Ishikawa (cell line): ENCODE results near the gene RFT1.

ENCODE experiments used
- CEBPB ChIP-seq: IDR thresholded peaks from 2 replicates; pipeline ENCODE4 v1.6.1; 2012
- CREB1 ChIP-seq: IDR thresholded peaks from 2 replicates; pipeline ENCODE4 v1.6.1; 2012; ENCODE audit warnings: low read depth
- EGR1 ChIP-seq: IDR thresholded peaks from 2 replicates; pipeline ENCODE4 v1.6.1; 2012
- EP300 ChIP-seq: IDR thresholded peaks from 2 replicates; pipeline ENCODE4 v1.6.1; 2012; ENCODE audit warnings: borderline replicate concordance
- FOXM1 ChIP-seq: IDR thresholded peaks from 2 replicates; pipeline ENCODE4 v1.6.1; 2012; ENCODE audit warnings: low read depth, borderline replicate concordance
- NFIC ChIP-seq: IDR thresholded peaks from 2 replicates; pipeline ENCODE4 v1.6.1; 2012
- RAD21 ChIP-seq: IDR thresholded peaks from 2 replicates; pipeline ENCODE4 v1.6.1; 2012; ENCODE audit warnings: low read depth
- TAF1 ChIP-seq: IDR thresholded peaks from 2 replicates; pipeline ENCODE4 v1.6.1; 2012; ENCODE audit warnings: low read depth, mild to moderate bottlenecking
- TCF12 ChIP-seq: IDR thresholded peaks from 2 replicates; pipeline ENCODE4 v1.6.1; 2012; ENCODE audit warnings: low read depth
- TEAD4 ChIP-seq: IDR thresholded peaks from 2 replicates; pipeline ENCODE4 v1.6.1; 2012
- YY1 ChIP-seq: IDR thresholded peaks from 2 replicates; pipeline ENCODE4 v1.6.1; 2012; ENCODE audit warnings: low read depth
- TF ChIP-seq, protein P1 (sequence below): IDR thresholded peaks from 2 replicates; pipeline ENCODE4 v1.6.1; 2012; ENCODE audit warnings: low read depth, mild to moderate bottlenecking

DNA sequence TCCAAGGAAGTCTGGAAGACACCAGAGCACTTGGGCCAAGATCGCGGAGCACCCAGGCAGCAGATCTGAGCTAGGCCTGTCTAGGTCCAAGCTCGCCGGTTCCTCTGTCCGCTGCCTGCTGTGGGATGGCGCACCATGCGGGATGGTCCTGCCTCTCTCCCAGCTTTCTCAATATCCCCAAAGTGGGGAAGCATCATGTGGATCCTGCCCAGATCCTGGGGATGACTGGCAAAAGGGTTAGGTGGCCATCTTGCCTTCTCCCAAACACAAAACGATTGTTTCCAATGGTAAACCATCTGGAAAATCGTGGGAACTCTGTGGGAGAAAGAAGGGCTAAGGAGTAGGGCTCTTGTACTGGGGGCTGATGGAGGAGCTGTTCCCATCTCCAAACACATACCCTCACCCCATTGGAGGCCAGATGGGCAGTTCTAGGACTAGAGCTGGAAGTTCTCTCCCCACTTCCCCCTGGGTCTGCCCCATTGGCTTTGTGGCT is 39.6 kb upstream of the RFT1 start:
- TF ChIP-seq CREB1 (no peak), NFIC (no peak), CEBPB (no peak), YY1 (no peak), RAD21 (no peak), FOXM1 (no peak), EGR1 (no peak), TEAD4 (no peak), TAF1 (no peak), EP300 (no peak), TCF12 (no peak)
- TF ChIP-seq, protein P1, sequence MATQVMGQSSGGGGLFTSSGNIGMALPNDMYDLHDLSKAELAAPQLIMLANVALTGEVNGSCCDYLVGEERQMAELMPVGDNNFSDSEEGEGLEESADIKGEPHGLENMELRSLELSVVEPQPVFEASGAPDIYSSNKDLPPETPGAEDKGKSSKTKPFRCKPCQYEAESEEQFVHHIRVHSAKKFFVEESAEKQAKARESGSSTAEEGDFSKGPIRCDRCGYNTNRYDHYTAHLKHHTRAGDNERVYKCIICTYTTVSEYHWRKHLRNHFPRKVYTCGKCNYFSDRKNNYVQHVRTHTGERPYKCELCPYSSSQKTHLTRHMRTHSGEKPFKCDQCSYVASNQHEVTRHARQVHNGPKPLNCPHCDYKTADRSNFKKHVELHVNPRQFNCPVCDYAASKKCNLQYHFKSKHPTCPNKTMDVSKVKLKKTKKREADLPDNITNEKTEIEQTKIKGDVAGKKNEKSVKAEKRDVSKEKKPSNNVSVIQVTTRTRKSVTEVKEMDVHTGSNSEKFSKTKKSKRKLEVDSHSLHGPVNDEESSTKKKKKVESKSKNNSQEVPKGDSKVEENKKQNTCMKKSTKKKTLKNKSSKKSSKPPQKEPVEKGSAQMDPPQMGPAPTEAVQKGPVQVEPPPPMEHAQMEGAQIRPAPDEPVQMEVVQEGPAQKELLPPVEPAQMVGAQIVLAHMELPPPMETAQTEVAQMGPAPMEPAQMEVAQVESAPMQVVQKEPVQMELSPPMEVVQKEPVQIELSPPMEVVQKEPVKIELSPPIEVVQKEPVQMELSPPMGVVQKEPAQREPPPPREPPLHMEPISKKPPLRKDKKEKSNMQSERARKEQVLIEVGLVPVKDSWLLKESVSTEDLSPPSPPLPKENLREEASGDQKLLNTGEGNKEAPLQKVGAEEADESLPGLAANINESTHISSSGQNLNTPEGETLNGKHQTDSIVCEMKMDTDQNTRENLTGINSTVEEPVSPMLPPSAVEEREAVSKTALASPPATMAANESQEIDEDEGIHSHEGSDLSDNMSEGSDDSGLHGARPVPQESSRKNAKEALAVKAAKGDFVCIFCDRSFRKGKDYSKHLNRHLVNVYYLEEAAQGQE: no peak
